ELF-1 (cell line): Measurements from ENCODE around the gene RUFY1.
A peak's percentile ranks its signal among the peaks of the same experiment; 100 is the strongest.

ENCODE experiments used
- DNase-seq: peaks from one replicate; pipeline ENCODE4 v3.0.0-alpha.2; 2016; ENCODE audit warnings: low read depth, low spot score

The RUFY1 gene

DNA sequence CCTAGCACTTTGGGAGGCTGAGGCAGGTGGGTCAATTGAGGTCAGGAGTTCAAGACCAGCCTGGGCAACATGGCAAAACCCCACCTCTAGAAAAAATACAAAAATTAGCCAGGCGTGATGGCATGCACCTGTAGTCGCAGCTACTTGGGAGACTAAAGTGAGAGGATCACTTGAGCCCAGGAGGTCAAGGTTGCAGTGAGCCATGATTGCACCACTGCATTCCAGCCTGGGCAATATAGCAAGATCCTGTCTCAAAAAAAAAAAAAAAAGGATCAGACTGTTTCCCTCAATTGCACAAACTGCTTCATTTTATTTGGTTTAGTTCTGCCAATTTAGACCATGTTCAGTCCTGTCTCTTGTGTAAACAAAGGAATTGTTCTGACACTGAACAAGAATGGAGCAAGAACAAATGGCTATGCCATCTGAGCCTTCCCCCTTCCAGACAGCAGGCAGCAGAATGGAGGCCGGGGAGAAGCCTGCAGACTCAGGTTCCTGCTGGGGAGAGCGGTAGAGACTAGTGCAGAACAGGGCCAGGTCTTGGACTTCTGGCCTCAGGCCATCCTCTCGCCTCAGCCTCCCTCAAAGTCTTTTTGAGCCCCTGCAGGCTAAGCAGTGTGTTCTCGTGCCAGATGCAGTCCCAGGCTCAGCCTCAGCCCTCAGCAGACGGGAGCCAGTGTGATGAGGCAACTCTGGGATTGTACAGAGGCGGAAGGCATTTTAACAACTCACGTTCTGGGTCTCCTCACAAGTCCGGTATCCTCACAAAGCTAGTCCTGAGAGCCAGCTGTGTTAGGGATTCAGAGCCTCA, 54.9 kb downstream of the RUFY1 start:
- peak; percentile 56 for DNase-seq

GRCh38 chr5:179606071-179606909, 55.9 kb downstream of the RUFY1 start:
- DNase-seq: no peak

- no peak for DNase-seq
Observed at GRCh38 chr5:179606910-179607159, 56.5 kb downstream of the RUFY1 start.

GRCh38 chr5:179607160-179607931, 57.0 kb downstream of the RUFY1 start:
- DNase-seq: peak; percentile 73

- DNase-seq: peak; percentile 40
Observed at GRCh38 chr5:179608131-179608581, 57.8 kb downstream of the RUFY1 start.

DNA sequence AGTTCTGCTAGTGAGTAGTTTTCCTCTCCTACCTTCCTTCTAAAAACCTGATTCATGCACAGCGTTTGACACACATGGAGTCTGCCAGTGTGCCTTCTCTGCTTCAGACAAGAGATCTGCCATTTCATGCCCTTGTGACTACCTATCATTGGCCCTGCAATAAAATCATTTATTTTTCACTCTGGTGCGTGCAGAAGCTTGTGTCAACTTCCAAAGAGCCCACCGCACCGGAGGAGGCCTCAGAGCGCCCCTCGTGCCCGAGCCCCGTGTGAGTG, 59.4 kb downstream of the RUFY1 start:
- no peak for DNase-seq

DNA sequence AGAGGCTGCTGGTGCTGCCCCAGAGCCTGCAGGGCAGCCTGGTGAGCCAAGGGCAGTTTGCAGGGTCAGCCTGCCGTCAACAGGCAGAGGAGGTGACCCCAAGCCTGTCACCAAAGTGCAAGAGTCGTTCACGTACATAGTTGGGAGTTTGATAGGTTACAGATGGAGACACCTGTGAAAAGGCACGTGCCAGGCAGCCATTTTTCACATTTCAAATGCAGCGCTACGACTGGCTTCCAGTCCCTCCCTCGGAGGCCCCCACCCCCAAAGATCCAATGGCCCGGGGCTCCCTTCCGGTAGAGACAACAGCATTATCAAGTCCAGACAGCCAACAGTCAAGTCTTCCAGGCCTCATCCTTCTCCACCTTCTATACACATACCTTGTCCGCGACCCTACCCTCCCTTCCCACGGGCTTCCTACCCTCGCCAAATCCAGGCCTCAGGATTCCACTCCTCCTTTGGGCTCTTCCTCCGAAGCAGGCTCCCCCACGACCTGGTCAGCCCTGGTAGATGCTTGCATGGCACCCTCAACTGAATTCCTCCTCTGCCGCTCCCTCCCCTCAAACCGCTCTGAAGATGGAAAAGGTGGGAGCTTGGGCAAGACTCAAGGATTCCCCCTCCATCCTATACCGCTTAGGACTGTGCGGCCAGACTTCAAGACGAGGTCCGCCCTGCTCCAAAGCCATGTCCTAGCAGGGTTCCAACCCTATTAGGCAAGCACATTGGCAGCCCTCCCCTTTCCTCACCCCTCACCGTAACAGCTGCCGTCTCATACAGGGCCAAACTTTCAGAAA, 60.0 kb downstream of the RUFY1 start:
- peak; percentile 39 for DNase-seq

- DNase-seq: no peak
Observed at GRCh38 chr5:179610903-179611265, 60.5 kb downstream of the RUFY1 start.

DNA sequence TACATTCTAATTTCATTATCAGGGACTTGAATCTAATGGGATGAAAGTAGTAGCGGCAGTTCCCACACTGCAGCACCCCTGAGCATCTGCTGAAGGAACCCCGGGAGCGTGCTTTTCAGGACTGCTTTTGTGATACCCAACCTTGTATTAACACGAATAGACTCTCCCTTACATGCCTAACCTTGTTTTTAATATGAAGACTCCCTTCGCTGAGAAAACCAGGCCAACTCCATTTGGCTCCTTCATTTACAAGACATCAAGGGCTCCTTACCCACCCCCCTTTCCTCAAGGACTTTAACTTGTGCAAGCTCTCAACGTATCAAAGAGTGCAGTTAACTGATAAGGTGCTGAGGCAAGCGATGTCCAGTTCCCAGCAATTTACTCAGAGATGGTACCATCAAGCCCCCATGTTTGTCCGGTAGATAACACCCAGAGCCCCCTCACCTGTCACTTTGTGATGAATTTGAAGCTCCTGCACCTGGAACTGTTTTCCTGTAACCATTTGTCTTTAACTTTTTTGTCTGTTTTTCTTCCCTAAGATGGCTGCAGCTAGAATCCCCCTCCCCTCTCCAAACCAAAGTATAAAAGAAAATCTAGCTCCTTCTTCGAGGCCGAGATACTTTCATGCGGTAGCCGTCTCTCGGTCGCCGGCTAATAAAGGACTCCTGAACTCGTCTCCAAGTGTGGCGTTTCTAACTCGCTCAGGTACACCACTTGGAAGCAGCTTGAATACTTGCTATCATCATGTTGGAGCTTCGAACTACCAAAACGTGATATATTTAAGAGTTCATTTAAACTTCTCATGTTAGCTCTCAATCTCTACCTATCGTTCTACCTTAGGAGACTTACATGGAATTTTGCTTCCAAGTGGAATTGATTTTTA, 62.5 kb downstream of the RUFY1 start:
- DNase-seq: peak; percentile 49

DNA sequence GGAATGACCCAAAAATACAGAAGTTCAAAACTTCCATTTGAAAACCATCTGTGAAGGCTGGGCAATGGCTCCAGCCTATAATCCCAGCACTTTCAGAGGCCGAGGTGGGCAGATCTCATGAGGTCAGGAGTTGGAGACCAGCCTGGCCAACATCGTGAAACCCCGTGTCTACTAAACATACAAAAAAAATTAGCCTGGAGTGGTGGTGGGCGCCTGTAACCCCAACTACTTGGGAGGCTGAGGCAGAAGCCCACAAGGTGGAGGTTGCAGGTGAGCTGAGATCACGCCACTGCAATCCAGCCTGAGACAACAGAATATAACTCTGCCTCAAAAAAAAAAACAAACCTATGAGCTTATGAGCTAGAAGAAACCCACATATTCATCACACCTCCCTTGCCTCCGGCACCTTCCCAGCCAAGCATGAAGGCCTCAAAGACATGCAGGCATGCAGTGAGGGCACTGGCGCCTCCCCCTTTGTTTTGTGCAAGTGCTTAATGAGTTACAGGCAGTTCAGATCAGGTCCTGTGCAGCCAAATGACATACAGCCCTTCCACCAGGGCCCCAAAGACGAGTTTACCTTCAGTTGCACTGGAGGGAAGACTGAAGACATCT, 63.2 kb downstream of the RUFY1 start:
- peak; percentile 40 for DNase-seq

- no peak for DNase-seq
Observed at GRCh38 chr5:179614745-179615144, 64.4 kb downstream of the RUFY1 start.

DNA sequence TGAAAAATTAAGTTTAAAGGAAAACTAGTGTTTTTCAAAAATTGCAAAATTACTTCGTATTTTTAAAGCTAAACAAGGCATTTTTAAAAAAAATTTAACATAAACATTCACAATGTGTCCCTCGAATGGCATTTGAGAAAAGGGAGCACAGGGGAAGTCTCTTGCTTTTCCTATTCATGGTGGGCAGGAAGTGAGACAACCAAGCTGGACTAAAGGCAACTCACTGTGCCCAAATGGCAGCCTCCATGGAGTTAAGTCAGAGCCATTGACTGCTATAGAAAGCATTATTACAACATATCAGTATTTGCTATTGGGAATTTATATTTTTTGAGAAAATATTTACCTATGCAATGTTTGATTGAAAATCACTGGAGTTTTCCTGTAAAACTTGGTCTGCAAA, 64.8 kb downstream of the RUFY1 start:
- no peak for DNase-seq

DNA sequence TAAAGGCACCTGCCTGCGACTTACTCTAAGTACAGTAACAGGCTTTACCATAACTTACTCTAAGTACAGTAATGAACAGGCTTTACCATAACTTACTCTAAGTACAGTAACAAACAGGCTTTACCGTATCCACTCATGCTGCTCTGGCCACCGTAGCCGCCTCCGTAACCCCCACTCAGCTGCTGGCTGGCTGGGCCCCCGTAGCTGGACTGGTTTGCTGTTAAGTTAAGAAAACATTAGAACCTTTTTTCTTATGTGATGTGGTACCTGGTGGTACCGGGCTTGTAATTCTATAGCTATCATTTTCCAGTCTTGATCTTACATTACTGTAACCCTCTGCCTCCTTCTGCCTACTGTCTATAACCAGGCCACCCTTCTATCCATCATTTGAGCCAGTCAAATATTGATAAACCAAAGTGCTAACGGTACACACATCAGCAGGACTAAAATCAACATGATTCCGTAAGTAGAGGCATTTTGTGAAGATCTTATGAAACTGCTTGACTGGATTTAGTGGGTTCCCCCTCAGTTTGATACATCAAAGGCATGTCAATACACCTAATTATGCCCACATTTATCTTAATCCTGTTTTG, 65.7 kb downstream of the RUFY1 start:
- no peak for DNase-seq

- DNase-seq: no peak
Observed at GRCh38 chr5:179617930-179618329, 67.6 kb downstream of the RUFY1 start.

- DNase-seq: no peak
Observed at GRCh38 chr5:179618923-179619554, 68.7 kb downstream of the RUFY1 start.

DNA sequence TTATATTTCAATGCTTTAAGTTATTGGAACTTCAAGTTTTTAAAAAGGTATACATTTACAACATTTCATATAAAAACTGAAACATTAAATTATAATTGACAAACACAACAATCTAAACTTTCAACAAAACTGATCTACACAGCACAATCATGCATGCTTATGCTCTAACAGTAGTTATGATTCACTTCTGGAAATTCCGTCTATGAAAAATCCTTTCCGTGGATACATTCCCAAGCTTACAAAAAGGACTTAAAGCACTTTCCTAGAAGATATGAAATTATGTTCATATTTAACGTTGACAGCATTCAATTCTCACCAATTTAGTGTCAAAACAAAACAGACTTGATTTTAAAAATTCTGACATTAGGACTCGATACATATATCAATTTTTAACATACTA, 69.4 kb downstream of the RUFY1 start:
- DNase-seq: no peak

GRCh38 chr5:179620293-179620692, 69.9 kb downstream of the RUFY1 start:
- DNase-seq: no peak

DNA sequence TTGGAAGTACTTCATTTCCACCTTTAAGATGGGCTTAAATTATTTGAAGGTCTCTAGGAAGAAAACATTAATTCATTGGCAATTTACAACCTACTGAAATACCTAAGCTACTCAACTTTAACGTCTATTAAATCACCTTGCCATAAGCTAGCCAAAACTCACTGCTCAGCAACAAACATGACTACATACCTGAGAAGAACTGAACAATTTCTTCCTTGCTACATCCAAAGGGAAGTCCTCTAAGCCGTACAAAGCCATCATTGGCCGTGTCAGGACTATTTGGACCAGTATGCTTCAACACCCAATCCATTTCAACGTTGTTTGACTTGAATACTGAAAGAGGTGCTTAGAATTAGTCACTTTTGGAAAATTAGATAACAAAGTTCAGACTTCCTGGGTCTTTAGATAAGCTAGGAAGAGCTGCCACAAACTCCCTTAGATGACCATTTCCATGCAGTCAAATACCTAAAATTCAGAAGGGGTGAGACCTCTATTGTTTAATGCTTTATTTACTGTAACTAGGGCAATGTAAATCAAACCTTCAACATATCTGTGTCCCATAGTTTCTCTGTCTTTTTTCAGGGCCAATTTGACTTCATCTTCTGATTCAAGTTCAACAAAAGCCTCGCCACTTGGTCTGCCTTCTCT, 70.5 kb downstream of the RUFY1 start:
- DNase-seq: no peak
